GM18951 (cell line): ENCODE results near the gene ZNF112.
"Not testable (repeated sequence)": the region's sequence is repeated elsewhere in the genome, so short reads cannot be mapped to it uniquely, and the experiment has no call there.

ENCODE experiments used
- POLR2A ChIP-seq: IDR thresholded peaks from 4 replicates; pipeline ENCODE4 v1.6.1; 2011; ENCODE audit warnings: mild to moderate bottlenecking; ENCODE audit not compliant: insufficient read length, insufficient read depth; ENCODE audit errors: extremely low read depth
- in situ Hi-C: fragments of 300-500 bp; cut with MboI; formaldehyde crosslinking; loops from one replicate; pipeline ENCODE4 v1.12.0; 2022; ENCODE audit warnings: low sequenced_read_pairs, mixed read lengths, inconsistent platforms; ENCODE audit not compliant: unreplicated experiment

The ZNF112 gene

DNA sequence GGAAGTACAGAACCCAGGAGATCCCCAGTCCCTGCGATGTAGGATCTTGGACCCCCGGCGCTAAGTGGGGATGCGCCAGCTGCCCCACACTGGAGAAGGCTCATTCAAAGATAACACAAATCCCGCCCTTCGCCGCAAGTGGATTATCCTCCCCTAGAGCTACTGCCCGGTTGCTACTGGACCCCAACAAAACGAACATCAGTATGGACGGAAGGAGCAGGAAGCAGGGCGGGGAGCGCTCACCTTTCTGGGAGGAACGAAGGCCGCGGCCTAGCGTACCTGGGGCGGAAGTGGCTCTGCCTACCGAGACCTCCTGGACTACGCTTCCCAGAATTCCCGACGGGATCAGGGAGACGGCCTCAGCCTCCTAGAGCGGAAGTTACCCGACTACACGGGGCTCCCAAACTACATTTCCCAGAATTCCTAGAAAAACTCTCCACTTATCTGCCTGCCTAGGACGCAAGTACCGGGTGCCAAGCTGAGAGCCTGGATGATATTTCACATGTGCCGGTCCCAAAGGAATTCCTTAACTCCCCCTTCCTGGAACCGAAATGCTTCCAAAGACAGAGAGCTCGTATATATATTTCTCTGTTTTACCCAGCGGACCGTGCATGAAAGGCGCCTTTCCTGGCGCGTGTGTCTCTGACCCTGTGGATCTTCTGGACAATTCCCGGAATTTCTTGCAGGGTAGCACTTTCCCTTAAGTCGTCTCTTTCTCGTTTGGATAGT is at the start of gene ZNF112:
Gene ZNF112, minus strand, starts transcription at position 298 of the 729 bp plus-strand sequence. CDS start 16,141 bp downstream, outside the sequence.
- no peak for TF ChIP-seq POLR2A
- in situ Hi-C loops: no loop called here

DNA sequence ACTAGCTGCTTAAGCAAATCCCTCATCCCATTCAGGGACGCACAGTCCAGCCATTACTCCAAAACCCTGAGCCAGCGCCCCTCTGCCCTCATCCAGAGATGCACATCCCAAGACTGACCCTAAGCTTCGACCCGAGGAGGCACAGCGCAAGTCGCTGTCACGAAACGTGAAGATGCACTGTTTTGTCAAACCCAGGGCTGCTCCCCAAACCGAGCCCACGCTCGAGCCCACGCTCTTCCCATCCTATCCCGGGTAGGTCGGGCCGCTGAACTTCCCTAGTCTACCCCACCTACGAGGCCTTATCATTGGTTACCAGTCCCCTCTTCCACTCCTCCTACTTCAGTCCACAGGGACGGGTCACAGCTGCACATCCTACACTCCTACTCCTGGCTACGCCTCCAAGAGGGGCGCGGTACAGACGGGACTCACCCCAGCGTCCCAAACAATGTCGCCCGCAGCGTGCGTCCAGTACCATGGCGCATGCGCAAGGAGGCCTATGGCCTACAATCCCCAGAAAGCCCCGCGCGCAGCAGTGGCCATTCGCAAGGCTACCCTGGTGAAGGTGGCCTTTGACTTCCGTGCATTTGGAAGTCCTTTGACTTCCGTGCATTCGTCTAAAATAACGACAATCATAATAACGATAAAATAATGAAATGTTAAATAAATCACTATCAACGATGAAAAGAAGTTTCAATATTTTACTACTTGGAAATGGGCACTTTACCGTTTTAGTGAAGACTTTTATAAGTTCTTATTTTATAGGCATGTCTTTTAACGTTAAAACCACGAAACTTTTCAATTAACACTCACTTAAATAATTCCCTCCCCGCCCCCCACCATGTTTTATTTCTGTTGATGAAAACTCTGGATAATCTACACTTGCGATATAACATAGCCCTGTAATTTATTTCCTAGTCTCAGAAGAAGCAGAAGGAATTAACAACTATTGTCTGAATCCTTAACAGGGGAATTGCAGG is 44.9 kb upstream of the ZNF112 start, which contains the start of gene ZNF285:
Gene ZNF285, minus strand, starts transcription at position 470 of the 977 bp plus-strand sequence. CDS start 4,395 bp downstream, outside the sequence.
- TF ChIP-seq POLR2A: no peak
- in situ Hi-C loops: no loop called here

DNA sequence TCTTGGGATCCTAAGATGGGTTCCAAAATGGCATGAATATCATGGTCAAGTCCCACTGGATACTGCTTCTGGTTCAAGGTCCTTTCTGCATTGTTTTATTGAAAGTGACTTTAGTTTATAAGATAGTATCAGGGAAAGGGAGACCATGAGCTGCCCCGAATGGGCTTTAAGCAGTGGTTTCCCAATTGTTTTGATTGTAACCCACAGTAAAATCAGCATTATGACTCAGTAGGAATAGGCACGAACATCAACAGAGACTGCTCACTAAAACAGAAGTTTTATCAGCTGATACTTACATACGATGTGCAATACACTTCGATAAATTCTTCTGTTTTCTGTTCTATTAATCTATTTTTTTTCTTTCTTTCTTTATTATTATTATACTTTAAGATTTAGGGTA is 32.8 kb upstream of the ZNF112 start:
- in situ Hi-C loops: not testable (repeated sequence)

- in situ Hi-C loops: no loop called here
- TF ChIP-seq POLR2A: no peak
These were observed 18.3 kb upstream of the ZNF112 start for GRCh38 chr19:44374789-44375188.

- no peak for TF ChIP-seq POLR2A
- in situ Hi-C loops: no loop called here
These were observed 15.5 kb upstream of the ZNF112 start for GRCh38 chr19:44371815-44372480.

- in situ Hi-C loops: no loop called here
- TF ChIP-seq POLR2A: no peak
These were observed 10.5 kb upstream of the ZNF112 start for GRCh38 chr19:44367024-44367423.

DNA sequence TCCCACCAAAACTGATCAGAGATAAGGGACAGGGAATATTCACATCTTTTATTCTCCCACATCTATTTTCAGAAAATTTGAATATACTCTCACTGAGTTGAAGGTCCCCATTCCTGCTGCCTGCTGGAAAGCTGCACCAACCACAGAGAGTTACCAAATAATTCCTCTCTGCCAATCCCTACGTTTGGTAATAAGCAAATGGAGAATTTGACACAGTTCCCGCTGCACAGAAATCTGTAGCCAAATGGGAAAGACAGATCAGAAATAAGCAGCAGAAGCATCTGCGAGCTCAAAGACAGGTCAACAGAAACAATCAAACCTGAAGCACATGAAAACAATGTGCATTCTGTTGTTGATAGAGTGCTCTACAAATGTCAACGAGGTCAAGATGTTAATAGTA is 9.9 kb downstream of the ZNF112 start:
- no peak for TF ChIP-seq POLR2A
- in situ Hi-C loops: no loop called here

GRCh38 chr19:44345959-44346358 is 10.5 kb downstream of the ZNF112 start:
- in situ Hi-C loops: no loop called here
- TF ChIP-seq POLR2A: no peak

- in situ Hi-C loops: no loop called here
- TF ChIP-seq POLR2A: no peak
These were observed 12.2 kb downstream of the ZNF112 start for GRCh38 chr19:44344255-44344654.

DNA sequence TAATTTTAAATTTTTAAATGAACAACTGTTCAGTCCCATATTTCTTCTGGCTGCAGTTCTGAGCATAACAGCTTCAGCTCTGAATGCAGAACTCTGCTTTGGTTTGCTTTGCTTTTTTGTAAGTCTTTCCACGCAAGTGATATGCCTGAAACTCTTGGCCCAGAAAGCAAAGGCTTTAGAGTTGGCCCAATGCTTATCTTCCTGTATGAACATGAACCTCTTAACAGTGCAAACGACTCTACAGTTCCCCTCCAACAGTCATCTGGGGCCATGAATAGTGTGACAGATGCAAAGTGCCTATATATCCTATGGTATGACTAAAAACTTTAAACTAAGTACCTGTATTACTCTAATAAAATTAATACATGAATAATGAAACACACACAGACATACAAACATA is 14.7 kb downstream of the ZNF112 start:
- no peak for TF ChIP-seq POLR2A
- in situ Hi-C loops: no loop called here

GRCh38 chr19:44334639-44335038 is 21.8 kb downstream of the ZNF112 start:
- in situ Hi-C loops: not testable (repeated sequence)

- in situ Hi-C loops: no loop called here
- no peak for TF ChIP-seq POLR2A
These were observed 24.3 kb downstream of the ZNF112 start for GRCh38 chr19:44332145-44332544.

DNA sequence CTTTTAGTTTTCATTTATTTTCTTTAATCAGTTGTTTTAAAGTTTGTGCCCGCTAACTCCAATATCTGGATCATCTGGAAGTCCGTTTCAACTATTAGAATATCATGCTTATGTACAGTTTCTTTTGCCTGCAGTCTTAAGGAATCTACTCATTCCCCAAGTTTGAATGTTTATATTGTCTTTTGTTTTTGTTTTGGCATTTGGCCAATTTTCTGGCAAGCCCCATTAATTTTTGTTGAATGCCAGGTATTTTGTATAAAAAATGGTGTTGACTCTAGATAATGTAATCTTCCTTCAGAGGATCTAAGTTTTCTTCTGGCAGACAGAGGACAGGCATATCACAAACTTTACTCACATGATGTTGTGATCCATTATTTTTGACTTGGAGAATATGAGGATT is 40.6 kb downstream of the ZNF112 start:
- in situ Hi-C loops: no loop called here
- no peak for TF ChIP-seq POLR2A
